BLaER1 treated with 17β-estradiol and CSF1 and Interleukin-3, amounts not matched to agents 10 nM and 100 nM (cell line): Measurements from ENCODE around the gene PKHD1.

Source experiments
- H3K27ac ChIP-seq, 11 experiments: shearing (Covaris generic); formaldehyde crosslinking; 2 replicates each; pipeline ENCODE4 v1.8.1; 2022
- H3K27me3 ChIP-seq, 11 experiments: shearing (Covaris generic); formaldehyde crosslinking; 2 replicates each; pipeline ENCODE4 v1.8.1; 2022
- H3K36me3 ChIP-seq, 11 experiments: shearing (Covaris generic); formaldehyde crosslinking; 2 replicates each; pipeline ENCODE4 v1.8.1; 2022
- H3K4me1 ChIP-seq, 10 experiments: shearing (Covaris generic); formaldehyde crosslinking; 2 replicates each; pipeline ENCODE4 v1.8.1; 2022
- H3K4me2 ChIP-seq, 11 experiments: shearing (Covaris generic); formaldehyde crosslinking; 2 replicates each; pipeline ENCODE4 v1.8.1; 2022
- H3K4me3 ChIP-seq, 10 experiments: shearing (Covaris generic); formaldehyde crosslinking; 2 replicates each; pipeline ENCODE4 v1.8.1; 2022
- H3K9ac ChIP-seq, 11 experiments: shearing (Covaris generic); formaldehyde crosslinking; 2 replicates each; pipeline ENCODE4 v1.8.1; 2022
- H3K9me3 ChIP-seq, 11 experiments: shearing (Covaris generic); formaldehyde crosslinking; replicated peaks in 1 of 11; 2 replicates each; pipeline ENCODE4 v1.8.1; 2022
- H4K20me1 ChIP-seq, 11 experiments: shearing (Covaris generic); formaldehyde crosslinking; 2 replicates each; pipeline ENCODE4 v1.8.1; 2022
- Cebpa-rat ChIP-seq, 11 experiments: shearing (Covaris generic); IDR thresholded peaks; 2 replicates each; pipeline ENCODE4 v1.8.1; 2022

Gene PKHD1

GRCh38 chr6:51578994-51579393 is 508.4 kb downstream of the PKHD1 start:
- Histone ChIP-seq H3K27ac (no peak overlapping the region), H3K4me2 (no peak overlapping the region), H3K4me1 (no peaks in the 10 kb centered on the region), H3K27me3 (no peaks in the 10 kb centered on the region), H4K20me1 (no peaks in the 10 kb centered on the region), H3K9ac (no peak overlapping the region), H3K36me3 (no peaks in the 10 kb centered on the region), H3K9me3 (peaks cover 0 to 4% (median 0%) of the 10 kb centered on the region in 11 experiments; a peak in 3 of 22 replicates), H3K4me3 (no peak overlapping the region)
- no peak for TF ChIP-seq Cebpa-rat (IDR thresholded peaks at IDR 0.05)

DNA sequence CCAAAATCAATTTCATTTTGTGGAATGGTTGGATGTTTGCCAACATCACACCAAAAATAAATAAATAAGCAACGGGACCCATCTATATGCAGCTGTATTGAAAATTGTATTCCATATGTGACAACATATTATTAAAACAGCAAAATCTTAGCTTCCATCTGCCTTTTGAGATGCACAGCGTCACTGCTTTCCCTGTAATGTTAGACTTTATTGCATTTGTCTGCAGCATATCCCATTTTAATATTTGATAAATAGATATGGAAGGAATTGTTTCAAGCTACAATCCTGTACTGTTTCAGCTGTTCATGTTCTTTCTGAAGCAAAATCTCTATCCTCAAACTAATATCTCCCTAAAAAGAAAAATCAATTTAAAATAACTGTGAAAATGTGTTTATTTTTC is 509.1 kb downstream of the PKHD1 start:
- Histone ChIP-seq H3K27ac (no peak overlapping the region), H3K36me3 (no peaks in the 10 kb centered on the region), H3K4me1 (no peaks in the 10 kb centered on the region), H3K9me3 (peaks cover 0 to 4% (median 0%) of the 10 kb centered on the region in 11 experiments; a peak in 3 of 22 replicates), H3K4me3 (no peak overlapping the region), H3K27me3 (no peaks in the 10 kb centered on the region), H3K9ac (no peak overlapping the region), H4K20me1 (no peaks in the 10 kb centered on the region), H3K4me2 (no peak overlapping the region)
- no peak for TF ChIP-seq Cebpa-rat (IDR thresholded peaks at IDR 0.05)

GRCh38 chr6:51574040-51574439 is 513.4 kb downstream of the PKHD1 start:
- no peak overlapping the region for H3K9ac ChIP-seq
- no peak overlapping the region for H3K4me2 ChIP-seq
- no peak overlapping the region for H3K27ac ChIP-seq
- no peak for TF ChIP-seq Cebpa-rat (IDR thresholded peaks at IDR 0.05)
- H3K4me3 ChIP-seq: no peak overlapping the region
- H3K4me1 ChIP-seq: no peaks in the 10 kb centered on the region
- H4K20me1 ChIP-seq: no peaks in the 10 kb centered on the region
- peaks cover 0 to 4% (median 0%) of the 10 kb centered on the region in 11 experiments; a peak in 3 of 22 replicates for H3K9me3 ChIP-seq
- H3K27me3 ChIP-seq: no peaks in the 10 kb centered on the region
- H3K36me3 ChIP-seq: no peaks in the 10 kb centered on the region

DNA sequence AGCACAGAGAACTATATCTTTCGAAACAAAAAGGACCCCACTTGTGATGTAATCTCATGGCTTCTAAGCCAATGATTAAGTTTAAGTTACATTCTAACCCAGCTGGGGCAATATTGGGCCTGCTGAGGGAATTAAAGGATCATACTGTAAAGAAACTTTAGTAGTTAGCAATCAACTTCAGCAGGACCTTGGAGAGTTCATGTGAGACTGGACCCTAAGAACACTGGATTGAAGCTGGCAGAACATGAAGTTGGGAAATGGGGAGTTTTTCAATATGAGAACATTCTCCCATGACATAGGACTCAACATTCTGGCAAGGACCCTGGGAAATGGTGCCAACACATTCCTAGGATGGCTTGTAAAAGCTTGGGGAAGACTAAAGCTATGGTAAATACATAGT is 516.2 kb downstream of the PKHD1 start:
- Histone ChIP-seq H3K27me3 (no peaks in the 10 kb centered on the region), H3K27ac (no peak overlapping the region), H4K20me1 (no peaks in the 10 kb centered on the region), H3K9me3 (peaks cover 0 to 1% (median 0%) of the 10 kb centered on the region in 11 experiments; a peak in 2 of 22 replicates), H3K4me2 (no peak overlapping the region), H3K36me3 (no peaks in the 10 kb centered on the region), H3K4me1 (no peaks in the 10 kb centered on the region), H3K4me3 (no peak overlapping the region), H3K9ac (no peak overlapping the region)
- TF ChIP-seq Cebpa-rat (IDR thresholded peaks at IDR 0.05): no peak

DNA sequence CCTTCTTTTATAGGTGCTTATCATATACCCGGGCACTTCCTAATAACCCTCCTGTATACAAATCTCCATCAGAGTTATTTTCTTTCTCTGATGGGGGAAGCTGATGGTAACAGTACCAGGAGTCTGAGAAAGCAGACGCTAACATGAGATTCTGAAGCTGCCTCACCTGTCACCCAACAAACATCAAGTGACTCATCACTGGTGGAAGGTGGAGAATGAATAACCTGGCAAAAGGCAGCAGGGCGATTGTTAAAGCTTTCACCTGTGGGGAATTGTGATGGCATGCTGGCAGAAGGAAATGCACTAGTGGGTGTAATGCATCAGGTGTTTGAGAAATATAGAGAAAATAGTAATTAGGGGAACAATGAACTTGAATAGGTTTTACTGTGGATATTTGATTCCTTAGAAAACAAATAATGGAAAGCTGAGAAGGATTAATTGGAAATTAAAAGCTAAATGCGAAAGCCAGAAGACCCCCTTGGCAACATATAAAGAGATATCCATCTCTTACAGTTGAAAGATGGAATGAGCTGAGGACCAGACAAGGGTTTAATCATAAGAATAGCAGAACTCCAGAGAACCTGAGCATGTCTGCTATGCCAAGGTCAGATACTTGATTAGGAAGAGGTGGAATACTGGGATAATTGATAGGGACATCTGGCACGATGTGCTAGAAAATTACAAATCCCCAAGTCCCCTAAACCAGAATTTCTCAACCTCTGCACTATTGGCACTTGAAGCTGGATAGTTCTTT is 517.1 kb downstream of the PKHD1 start:
- H3K4me3 ChIP-seq: no peak overlapping the region
- H4K20me1 ChIP-seq: no peaks in the 10 kb centered on the region
- no peaks in the 10 kb centered on the region for H3K4me1 ChIP-seq
- H3K9me3 ChIP-seq: no peaks in the 10 kb centered on the region
- no peaks in the 10 kb centered on the region for H3K36me3 ChIP-seq
- H3K27ac ChIP-seq: no peak overlapping the region
- no peaks in the 10 kb centered on the region for H3K27me3 ChIP-seq
- H3K9ac ChIP-seq: no peak overlapping the region
- no peak overlapping the region for H3K4me2 ChIP-seq
- no peak for TF ChIP-seq Cebpa-rat (IDR thresholded peaks at IDR 0.05)

DNA sequence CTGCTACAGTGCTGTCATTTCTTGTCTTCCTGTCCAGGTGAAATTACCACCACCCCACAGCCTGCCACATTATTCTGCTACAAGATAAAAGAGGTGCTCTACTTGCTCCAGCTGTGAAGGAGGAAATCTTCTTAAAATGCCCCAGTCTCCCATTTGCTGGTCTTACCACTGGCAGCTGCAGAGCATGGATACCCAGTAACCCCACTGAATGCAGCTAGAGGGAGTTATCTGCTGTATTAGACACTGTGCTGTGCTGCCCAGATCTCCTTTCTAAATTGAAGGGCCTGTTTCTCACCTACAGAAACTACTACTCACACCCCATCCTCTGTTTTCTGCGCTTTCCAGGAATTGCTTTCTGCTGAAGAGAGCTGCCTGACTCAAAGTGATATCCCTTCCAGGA is 517.8 kb downstream of the PKHD1 start:
- no peak overlapping the region for H3K9ac ChIP-seq
- H3K4me1 ChIP-seq: no peaks in the 10 kb centered on the region
- TF ChIP-seq Cebpa-rat (IDR thresholded peaks at IDR 0.05): no peak
- no peak overlapping the region for H3K4me3 ChIP-seq
- no peaks in the 10 kb centered on the region for H4K20me1 ChIP-seq
- no peaks in the 10 kb centered on the region for H3K36me3 ChIP-seq
- no peak overlapping the region for H3K4me2 ChIP-seq
- H3K9me3 ChIP-seq: no peaks in the 10 kb centered on the region
- H3K27me3 ChIP-seq: no peaks in the 10 kb centered on the region
- H3K27ac ChIP-seq: no peak overlapping the region

DNA sequence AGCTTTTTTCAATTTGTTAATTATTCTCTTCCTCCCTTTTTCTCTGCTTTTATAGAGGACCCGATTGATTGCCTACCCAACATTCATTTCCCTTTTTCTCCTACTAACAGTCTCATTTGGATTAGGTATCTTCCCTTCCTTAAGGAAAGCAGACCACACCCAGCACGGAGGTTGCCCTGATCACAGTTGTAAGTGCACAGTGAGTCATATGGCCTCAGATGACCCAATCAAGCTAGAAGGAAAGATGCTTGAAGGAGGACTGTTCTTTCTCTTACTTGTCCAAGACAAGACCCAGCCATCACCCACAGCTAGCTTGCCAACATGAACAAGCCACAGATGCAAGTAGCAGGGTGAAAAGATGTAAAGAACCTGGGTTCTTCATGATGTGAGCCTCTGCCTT is 518.6 kb downstream of the PKHD1 start:
- Histone ChIP-seq H3K4me1 (no peaks in the 10 kb centered on the region), H4K20me1 (no peaks in the 10 kb centered on the region), H3K4me3 (no peak overlapping the region), H3K27ac (no peak overlapping the region), H3K9ac (no peak overlapping the region), H3K27me3 (no peaks in the 10 kb centered on the region), H3K4me2 (no peak overlapping the region), H3K9me3 (no peaks in the 10 kb centered on the region), H3K36me3 (no peaks in the 10 kb centered on the region)
- TF ChIP-seq Cebpa-rat (IDR thresholded peaks at IDR 0.05): no peak

- no peak overlapping the region for H3K27ac ChIP-seq
- no peak overlapping the region for H3K4me3 ChIP-seq
- peaks cover 4 to 14% (median 11%) of the 10 kb centered on the region in 10 experiments; a peak in 14 of 20 replicates for H3K4me1 ChIP-seq
- no peak for TF ChIP-seq Cebpa-rat (IDR thresholded peaks at IDR 0.05)
- no peak overlapping the region for H3K9ac ChIP-seq
- H3K36me3 ChIP-seq: no peaks in the 10 kb centered on the region
- no peaks in the 10 kb centered on the region for H3K27me3 ChIP-seq
- no peak overlapping the region for H3K4me2 ChIP-seq
- no peaks in the 10 kb centered on the region for H4K20me1 ChIP-seq
- no peaks in the 10 kb centered on the region for H3K9me3 ChIP-seq
Measured at GRCh38 chr6:51565472-51565871, 521.9 kb downstream of the PKHD1 start.
